T-helper 17 cell (primary cell): ENCODE results near the gene LRRC45. TPM values are rescaled to one million over a fixed set of nuclear protein-coding genes. Genes with fewer than 3 reads are reported as not detected.

Experiments used
- ATAC-seq: fragments of 150-1000 bp; cut with Tn5 transposase; 2 replicates; pipeline ENCODE4 v1.10.0; 2021; ENCODE audit warnings: mild to moderate bottlenecking, moderate library complexity
- DNase-seq, 3 donors: peaks; one replicate each; pipeline versions ENCODE4 v3.0.0 to v3.0.0-alpha.2; 2020 to 2021
- H3K9me3 ChIP-seq: one replicate; pipeline ENCODE4 v1.7.0; 2013; ENCODE audit warnings: low read length, mild to moderate bottlenecking; ENCODE audit not compliant: control insufficient read depth, poor library complexity, severe bottlenecking
- H3K27ac Mint-ChIP-seq: one replicate; pipeline ENCODE4 v1.8.0; 2022; ENCODE audit warnings: mild to moderate bottlenecking, moderate library complexity, mixed read lengths
- H3K27me3 Mint-ChIP-seq: one replicate; pipeline ENCODE4 v1.8.0; 2022; ENCODE audit warnings: mixed read lengths
- H3K36me3 Mint-ChIP-seq: one replicate; pipeline ENCODE4 v1.8.0; 2022; ENCODE audit warnings: low read depth, mixed read lengths
- H3K4me1 Mint-ChIP-seq: one replicate; pipeline ENCODE4 v1.8.0; 2022; ENCODE audit warnings: mild to moderate bottlenecking, mixed read lengths
- H3K4me3 Mint-ChIP-seq: one replicate; pipeline ENCODE4 v1.8.0; 2022; ENCODE audit warnings: mild to moderate bottlenecking, moderate library complexity, mixed read lengths
- total RNA-seq, 4 donors: library from RNA in 2 of 4; stranded (reverse) in 2 of 4; gene quantifications; one replicate each; pipeline ENCODE4 v1.2.3 and lab custom pipeline; 2022 to 2026

Gene LRRC45
- total RNA-seq, 2 donors from 2014 or later, result 12.9 to 13.5 TPM

- Mint-ChIP-seq H3K4me3 (peak within 1 kb of the TSS; percentile 87), H3K27me3 (no peaks in the 10 kb centered on the region), H3K4me1 (peaks cover 19% of the 10 kb centered on the region), H3K36me3 (no peaks in the 10 kb centered on the region), H3K27ac (peak within 1 kb of the TSS; percentile 41)
- H3K9me3 ChIP-seq, result no peaks in the 10 kb centered on the region
- ATAC-seq (no peak), DNase-seq (no peak)
Measured at GRCh38 chr17:82022310-82022980, 660 bp upstream of the LRRC45 start, which contains the start of gene CENPX. TSS of gene CENPX (minus strand) at chr17:82022878. CDS start at chr17:82022861, 17 bp downstream.

- no peaks in the 10 kb centered on the region for H3K9me3 ChIP-seq
- no peak for DNase-seq
- no peak for ATAC-seq
- Mint-ChIP-seq H3K27ac (no peak overlapping the region), H3K4me3 (peak overlapping the region; percentile 87), H3K27me3 (no peaks in the 10 kb centered on the region), H3K4me1 (peaks cover 22% of the 10 kb centered on the region), H3K36me3 (no peaks in the 10 kb centered on the region)
Measured at GRCh38 chr17:82023447-82024241, 539 bp downstream of the LRRC45 start.

GRCh38 chr17:82024859-82025258, 1.8 kb downstream of the LRRC45 start:
- DNase-seq (no peak), ATAC-seq (no peak)
- Mint-ChIP-seq H3K4me1 (peaks cover 27% of the 10 kb centered on the region), H3K27me3 (no peaks in the 10 kb centered on the region), H3K36me3 (no peaks in the 10 kb centered on the region), H3K4me3 (no peak overlapping the region), H3K27ac (no peak overlapping the region)
- H3K9me3 ChIP-seq, result no peaks in the 10 kb centered on the region

- DNase-seq, result no peak
- no peak overlapping the region for H3K27ac Mint-ChIP-seq
- no peak for ATAC-seq
- H3K27me3 Mint-ChIP-seq, result no peaks in the 10 kb centered on the region
- H3K36me3 Mint-ChIP-seq, result no peaks in the 10 kb centered on the region
- peak overlapping the region; percentile 57 for H3K4me3 Mint-ChIP-seq
- peaks cover 26% of the 10 kb centered on the region for H3K4me1 Mint-ChIP-seq
- no peaks in the 10 kb centered on the region for H3K9me3 ChIP-seq
Measured at GRCh38 chr17:82025401-82026107, 2.4 kb downstream of the LRRC45 start.

GRCh38 chr17:82028246-82028645, 5.1 kb downstream of the LRRC45 start:
- H3K27ac Mint-ChIP-seq, result no peak overlapping the region
- no peak for ATAC-seq
- no peaks in the 10 kb centered on the region for H3K27me3 Mint-ChIP-seq

GRCh38 chr17:82028966-82029365, 5.9 kb downstream of the LRRC45 start:
- Mint-ChIP-seq H3K27ac (peak overlapping the region; percentile 24), H3K4me3 (peak overlapping the region; percentile 60), H3K4me1 (peaks cover 14% of the 10 kb centered on the region), H3K27me3 (no peaks in the 10 kb centered on the region), H3K36me3 (no peaks in the 10 kb centered on the region)
- ATAC-seq (no peak), DNase-seq (no peak)
- no peaks in the 10 kb centered on the region for H3K9me3 ChIP-seq

More at GRCh38 chr17:82028246-82028645, 5.1 kb downstream of the LRRC45 start:
- Mint-ChIP-seq H3K4me3 (peak overlapping the region; percentile 12), H3K4me1 (peaks cover 17% of the 10 kb centered on the region), H3K36me3 (no peaks in the 10 kb centered on the region)
- no peaks in the 10 kb centered on the region for H3K9me3 ChIP-seq
- no peak for DNase-seq

GRCh38 chr17:82029391-82029790, 6.3 kb downstream of the LRRC45 start:
- H3K9me3 ChIP-seq, result no peaks in the 10 kb centered on the region
- H3K27me3 Mint-ChIP-seq, result no peaks in the 10 kb centered on the region
- H3K27ac Mint-ChIP-seq, result peak overlapping the region; percentile 24
- H3K4me3 Mint-ChIP-seq, result peak overlapping the region; percentile 60
- H3K4me1 Mint-ChIP-seq, result peaks cover 12% of the 10 kb centered on the region
- DNase-seq (no peak), ATAC-seq (no peak)
- H3K36me3 Mint-ChIP-seq, result no peaks in the 10 kb centered on the region

- DNase-seq, result no peak
- Mint-ChIP-seq H3K36me3 (no peaks in the 10 kb centered on the region), H3K27ac (peak overlapping the region; percentile 24), H3K27me3 (no peaks in the 10 kb centered on the region), H3K4me3 (peak overlapping the region; percentile 60), H3K4me1 (peaks cover 12% of the 10 kb centered on the region)
- H3K9me3 ChIP-seq, result no peaks in the 10 kb centered on the region
- no peak for ATAC-seq
Measured at GRCh38 chr17:82029990-82030469, 6.9 kb downstream of the LRRC45 start.

- Mint-ChIP-seq H3K36me3 (no peaks in the 10 kb centered on the region), H3K4me1 (peaks cover 10% of the 10 kb centered on the region), H3K27ac (no peak overlapping the region), H3K27me3 (no peaks in the 10 kb centered on the region), H3K4me3 (peak overlapping the region; percentile 93)
- ATAC-seq (peak; percentile 87), DNase-seq (peak; percentile 71 to 83 (median 74))
- H3K9me3 ChIP-seq, result no peaks in the 10 kb centered on the region
Measured at GRCh38 chr17:82030470-82031302, 7.6 kb downstream of the LRRC45 start.

- H3K4me1 Mint-ChIP-seq, result peaks cover 10% of the 10 kb centered on the region
- DNase-seq, result no peak
- no peaks in the 10 kb centered on the region for H3K36me3 Mint-ChIP-seq
- no peaks in the 10 kb centered on the region for H3K9me3 ChIP-seq
- peak; percentile 5 for ATAC-seq
- peak within 1 kb of the TSS; percentile 93 for H3K4me3 Mint-ChIP-seq
- H3K27me3 Mint-ChIP-seq, result no peaks in the 10 kb centered on the region
- no peak within 1 kb of the TSS for H3K27ac Mint-ChIP-seq
Measured at GRCh38 chr17:82031303-82031884, 8.3 kb downstream of the LRRC45 start, which contains the start of gene RAC3. TSS of gene RAC3 (plus strand) at chr17:82031678. CDS start at chr17:82031762, 84 bp downstream.

- no peaks in the 10 kb centered on the region for H3K27me3 Mint-ChIP-seq
- no peaks in the 10 kb centered on the region for H3K9me3 ChIP-seq
- peak in 2 of 3 donors; percentile 36 to 42 for DNase-seq
- peak; percentile 39 for ATAC-seq
- H3K36me3 Mint-ChIP-seq, result no peaks in the 10 kb centered on the region
- peak overlapping the region; percentile 65 for H3K4me3 Mint-ChIP-seq
- H3K4me1 Mint-ChIP-seq, result peaks cover 10% of the 10 kb centered on the region
- H3K27ac Mint-ChIP-seq, result no peak overlapping the region
Measured at GRCh38 chr17:82031885-82032627, 9.0 kb downstream of the LRRC45 start.
